Uterus (tissue), 4 donors: Measurements from ENCODE around the gene RBMS3. TPM values are rescaled to one million over a fixed set of nuclear protein-coding genes. Genes with fewer than 3 reads are reported as not detected.

ENCODE experiments used
- DNase-seq, 2 donors: peaks; one replicate each; pipeline ENCODE4 v3.0.0-alpha.2; 2019 to 2020
- H3K27ac ChIP-seq, 2 donors: fragments of 200-600 bp; sonication (generic); 1 replicate in 1 of 2; 2 replicates in 1 of 2; pipeline ENCODE4 v1.5.1; 2016 to 2018
- H3K27me3 ChIP-seq, 2 donors: fragments of 200-600 bp; sonication (generic); one replicate each; pipeline ENCODE4 v1.5.1; 2018 to 2019; ENCODE audit warnings: control low read depth in 1 of 2
- H3K36me3 ChIP-seq, 2 donors: fragments of 200-600 bp; sonication (generic); one replicate each; pipeline ENCODE4 v1.5.1; 2019; ENCODE audit warnings: control low read depth in 1 of 2
- H3K4me1 ChIP-seq, 2 donors: fragments of 200-600 bp; sonication (generic); one replicate each; pipeline ENCODE4 v1.5.1; 2018 to 2019; ENCODE audit warnings: control low read depth in 1 of 2
- H3K4me3 ChIP-seq, 2 donors: fragments of 200-600 bp; sonication (generic); 1 replicate in 1 of 2; 2 replicates in 1 of 2; pipeline ENCODE4 v1.5.1; 2018 to 2019; ENCODE audit warnings: mild to moderate bottlenecking in 1 of 2
- H3K9me3 ChIP-seq, 2 donors: fragments of 200-600 bp; sonication (generic); one replicate each; pipeline ENCODE4 v1.5.1; 2019; ENCODE audit warnings: control low read depth in 1 of 2
- POLR2A ChIP-seq, 2 donors: fragments of 450-650 bp; IDR thresholded peaks; one replicate each; pipeline ENCODE4 v1.6.1; 2016; ENCODE audit warnings: antibody characterized with exemption in 2 of 2, mild to moderate bottlenecking in 1 of 2, moderate library complexity in 1 of 2
- intact Hi-C: fragments of 100-400 bp; cut with DNase I; formaldehyde crosslinking; loops from one replicate; pipeline ENCODE4 v1.15.1; 2023; ENCODE audit warnings: low total_unique reads
- total RNA-seq, 4 donors: library from RNA; depleted of rRNA in 3 of 4; stranded (reverse); fragments of >200 nt in 3 of 4; gene quantifications; one replicate each; pipeline versions ENCODE4 v1.1.0 to v1.2.4, GENCODE V29; 2014 to 2023
- TF ChIP-seq, protein P1 (sequence below), 4 experiments: fragments of 200-600 bp in 2 of 4; fragments of 450-650 bp in 2 of 4; sonication (generic) in 2 of 4; IDR thresholded peaks; one replicate each; pipeline ENCODE4 v1.5.1; 2016 to 2019; ENCODE audit warnings: antibody characterized with exemption in 4 of 4, mild to moderate bottlenecking in 2 of 4, moderate library complexity in 1 of 4
- donor health status: DM: yes; HTN: yes; CAD: no.

RBMS3 gene
- total RNA-seq, 4 donors from 2014 or later = 45.9 to 113 (median 75.4) TPM

DNA sequence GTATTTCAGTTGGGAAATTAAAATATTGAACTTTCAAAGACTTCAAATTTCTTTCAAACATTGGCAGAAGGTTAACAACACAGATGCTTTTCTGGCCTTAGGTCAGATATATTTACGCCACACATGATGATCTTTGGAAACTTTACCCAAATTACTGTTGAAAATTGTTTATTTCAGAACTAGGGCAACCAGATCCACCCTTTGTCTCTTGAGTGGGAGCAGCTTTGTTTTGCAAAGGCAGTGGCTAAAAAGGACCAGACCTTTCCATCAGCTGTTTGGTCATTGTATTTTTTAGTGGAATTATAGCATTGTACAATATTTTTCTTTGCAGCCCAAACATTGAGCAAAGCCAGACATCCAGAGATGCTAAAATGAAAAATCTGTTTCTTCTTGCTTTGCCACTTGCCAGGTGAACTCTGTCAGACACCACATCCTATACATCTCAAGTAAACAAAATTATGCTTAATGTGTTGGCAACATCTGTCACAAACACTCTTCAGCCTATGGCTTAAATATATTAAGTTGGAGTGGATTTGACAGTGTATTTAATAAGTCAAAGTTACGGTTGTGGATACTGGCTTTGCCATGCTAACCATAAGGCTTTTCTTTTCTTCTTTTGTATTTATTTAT, 651.9 kb downstream of the RBMS3 start:
- Histone ChIP-seq H3K9me3 (no peaks in the 10 kb centered on the region), H3K36me3 (no peaks in the 10 kb centered on the region), H3K27ac (no peak overlapping the region), H3K4me1 (no peaks in the 10 kb centered on the region), H3K27me3 (no peaks in the 10 kb centered on the region), H3K4me3 (no peak overlapping the region)
- no peak for DNase-seq
- TF ChIP-seq, protein P1, sequence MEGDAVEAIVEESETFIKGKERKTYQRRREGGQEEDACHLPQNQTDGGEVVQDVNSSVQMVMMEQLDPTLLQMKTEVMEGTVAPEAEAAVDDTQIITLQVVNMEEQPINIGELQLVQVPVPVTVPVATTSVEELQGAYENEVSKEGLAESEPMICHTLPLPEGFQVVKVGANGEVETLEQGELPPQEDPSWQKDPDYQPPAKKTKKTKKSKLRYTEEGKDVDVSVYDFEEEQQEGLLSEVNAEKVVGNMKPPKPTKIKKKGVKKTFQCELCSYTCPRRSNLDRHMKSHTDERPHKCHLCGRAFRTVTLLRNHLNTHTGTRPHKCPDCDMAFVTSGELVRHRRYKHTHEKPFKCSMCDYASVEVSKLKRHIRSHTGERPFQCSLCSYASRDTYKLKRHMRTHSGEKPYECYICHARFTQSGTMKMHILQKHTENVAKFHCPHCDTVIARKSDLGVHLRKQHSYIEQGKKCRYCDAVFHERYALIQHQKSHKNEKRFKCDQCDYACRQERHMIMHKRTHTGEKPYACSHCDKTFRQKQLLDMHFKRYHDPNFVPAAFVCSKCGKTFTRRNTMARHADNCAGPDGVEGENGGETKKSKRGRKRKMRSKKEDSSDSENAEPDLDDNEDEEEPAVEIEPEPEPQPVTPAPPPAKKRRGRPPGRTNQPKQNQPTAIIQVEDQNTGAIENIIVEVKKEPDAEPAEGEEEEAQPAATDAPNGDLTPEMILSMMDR (IDR thresholded peaks at IDR 0.05) = no peak
- no peak for TF ChIP-seq POLR2A (IDR thresholded peaks at IDR 0.05)
- intact Hi-C loops = no loop called here

DNA sequence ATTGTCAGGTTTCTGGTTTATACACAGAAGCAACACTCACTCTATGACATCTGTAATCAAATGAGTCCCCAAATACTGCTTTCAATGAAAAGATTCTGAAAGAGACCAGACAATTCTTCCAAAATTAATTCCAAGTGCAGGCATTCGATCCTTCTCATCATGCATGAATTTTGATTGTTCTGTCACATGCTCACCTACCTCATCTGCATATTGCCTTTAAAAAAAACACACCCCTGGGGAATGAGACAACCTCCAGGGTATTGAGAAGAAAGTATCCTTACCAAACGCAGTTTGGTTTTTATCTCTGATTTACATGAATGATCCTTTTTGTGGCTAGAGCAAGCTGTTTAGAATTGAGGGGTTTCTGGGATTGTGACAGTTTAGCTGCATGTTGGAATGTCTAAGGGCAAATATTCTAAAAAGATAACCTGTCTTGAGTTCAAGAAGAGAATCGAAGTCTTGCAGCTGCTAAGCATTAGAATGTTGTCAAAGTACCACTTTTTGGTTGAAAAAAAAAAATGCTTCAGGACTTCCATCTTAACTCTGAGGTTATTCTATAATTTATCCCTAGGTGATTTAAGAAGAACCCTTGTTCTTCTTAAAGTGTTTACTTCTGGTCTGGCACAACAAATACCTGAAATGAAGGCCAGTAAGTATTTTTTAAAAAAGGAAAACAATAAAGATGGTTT, 653.1 kb downstream of the RBMS3 start:
- no peak for DNase-seq
- no peak overlapping the region for H3K4me3 ChIP-seq
- H3K27me3 ChIP-seq = no peaks in the 10 kb centered on the region
- no peak overlapping the region for H3K27ac ChIP-seq
- no peaks in the 10 kb centered on the region for H3K9me3 ChIP-seq
- no peaks in the 10 kb centered on the region for H3K36me3 ChIP-seq
- TF ChIP-seq POLR2A (IDR thresholded peaks at IDR 0.05) = no peak
- TF ChIP-seq, protein P1 (IDR thresholded peaks at IDR 0.05) = no peak
- no peaks in the 10 kb centered on the region for H3K4me1 ChIP-seq
- intact Hi-C loops = no loop called here

GRCh38 chr3:29934751-29935150, 653.9 kb downstream of the RBMS3 start:
- Histone ChIP-seq H3K27ac (no peak overlapping the region), H3K4me3 (no peak overlapping the region), H3K9me3 (no peaks in the 10 kb centered on the region), H3K36me3 (no peaks in the 10 kb centered on the region), H3K4me1 (no peaks in the 10 kb centered on the region), H3K27me3 (no peaks in the 10 kb centered on the region)
- DNase-seq = no peak
- TF ChIP-seq, protein P1 (IDR thresholded peaks at IDR 0.05) = no peak
- no peak for TF ChIP-seq POLR2A (IDR thresholded peaks at IDR 0.05)
- intact Hi-C loops = no loop called here

- Histone ChIP-seq H3K27ac (no peak overlapping the region), H3K9me3 (no peaks in the 10 kb centered on the region), H3K4me1 (no peaks in the 10 kb centered on the region), H3K4me3 (no peak overlapping the region), H3K27me3 (no peaks in the 10 kb centered on the region), H3K36me3 (no peaks in the 10 kb centered on the region)
- intact Hi-C loops = no loop called here
- TF ChIP-seq, protein P1 (IDR thresholded peaks at IDR 0.05) = no peak
- TF ChIP-seq POLR2A (IDR thresholded peaks at IDR 0.05) = no peak
- DNase-seq = no peak
Observed at GRCh38 chr3:29936054-29936453, 655.2 kb downstream of the RBMS3 start.

- DNase-seq = no peak
- Histone ChIP-seq H3K9me3 (no peaks in the 10 kb centered on the region), H3K4me3 (no peak overlapping the region), H3K36me3 (no peaks in the 10 kb centered on the region), H3K27ac (no peak overlapping the region), H3K4me1 (no peaks in the 10 kb centered on the region), H3K27me3 (no peaks in the 10 kb centered on the region)
- intact Hi-C loops = no loop called here
- no peak for TF ChIP-seq POLR2A (IDR thresholded peaks at IDR 0.05)
- TF ChIP-seq, protein P1 (IDR thresholded peaks at IDR 0.05) = no peak
Observed at GRCh38 chr3:29936766-29937165, 655.9 kb downstream of the RBMS3 start.
